Astrocyte of the spinal cord (primary cell): ENCODE results near the gene PLCL1.

Experiments
- DNase-seq: peaks from one replicate; pipeline ENCODE4 v3.0.0; 2011; ENCODE audit warnings: low read depth, low spot score
- H3K4me3 ChIP-seq: 2 replicates; pipeline ENCODE4 v1.5.1; 2011; ENCODE audit warnings: low read depth, mild to moderate bottlenecking, low read length, moderate library complexity
- CTCF ChIP-seq: IDR thresholded peaks from 2 replicates; pipeline ENCODE4 v1.5.1; 2012; ENCODE audit warnings: low read depth, mild to moderate bottlenecking, low read length, inconsistent platforms
- in situ Hi-C: cut with HindIII; loops from 2 replicates; pipeline ENCODE4 v1.10.0; 2017; ENCODE audit warnings: low sequenced_read_pairs

Gene PLCL1

DNA sequence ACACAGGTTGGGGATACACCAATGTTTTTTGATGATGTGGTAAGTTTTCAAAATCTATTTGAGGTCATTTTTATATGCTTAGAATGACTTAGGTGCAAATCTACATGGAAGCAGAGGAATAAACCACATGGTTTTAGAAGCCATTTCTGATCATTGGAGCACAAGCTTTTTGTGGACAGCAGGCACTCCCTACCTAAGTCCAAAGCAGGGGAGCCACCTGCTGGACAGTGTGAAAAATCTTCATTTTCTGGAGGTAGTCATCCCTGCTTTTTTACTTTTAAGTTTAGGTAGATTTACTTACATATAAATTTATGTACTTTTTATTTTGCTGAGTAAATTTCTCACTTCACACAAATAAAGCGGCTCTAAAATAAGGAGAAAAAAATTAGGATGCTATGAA lies 323.2 kb downstream of the PLCL1 start:
- in situ Hi-C loops: no loop called here
- TF ChIP-seq CTCF: peak; percentile 68
- H3K4me3 ChIP-seq: no peak overlapping the region
- peak; percentile 71 for DNase-seq

DNA sequence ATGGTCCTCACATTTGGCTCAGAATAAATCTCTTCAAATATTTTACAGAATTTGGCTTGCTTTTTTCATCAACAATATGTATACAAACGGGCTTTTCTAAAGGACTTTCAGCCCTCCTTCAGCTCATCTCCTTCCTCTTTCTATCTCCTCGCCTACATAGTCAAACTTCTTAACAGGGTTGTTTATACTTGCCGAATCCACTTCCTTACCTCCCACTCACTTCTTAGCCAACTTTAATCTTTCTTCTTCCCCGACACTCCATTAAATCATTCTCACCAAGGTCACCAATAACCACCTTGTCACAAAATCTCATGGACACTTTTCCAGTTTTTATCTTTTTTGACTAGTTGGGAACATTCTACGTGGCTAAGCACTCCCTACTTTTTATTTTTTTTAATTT lies 325.2 kb downstream of the PLCL1 start:
- H3K4me3 ChIP-seq: no peak overlapping the region
- TF ChIP-seq CTCF: no peak
- in situ Hi-C loops: no loop called here
- no peak for DNase-seq

DNA sequence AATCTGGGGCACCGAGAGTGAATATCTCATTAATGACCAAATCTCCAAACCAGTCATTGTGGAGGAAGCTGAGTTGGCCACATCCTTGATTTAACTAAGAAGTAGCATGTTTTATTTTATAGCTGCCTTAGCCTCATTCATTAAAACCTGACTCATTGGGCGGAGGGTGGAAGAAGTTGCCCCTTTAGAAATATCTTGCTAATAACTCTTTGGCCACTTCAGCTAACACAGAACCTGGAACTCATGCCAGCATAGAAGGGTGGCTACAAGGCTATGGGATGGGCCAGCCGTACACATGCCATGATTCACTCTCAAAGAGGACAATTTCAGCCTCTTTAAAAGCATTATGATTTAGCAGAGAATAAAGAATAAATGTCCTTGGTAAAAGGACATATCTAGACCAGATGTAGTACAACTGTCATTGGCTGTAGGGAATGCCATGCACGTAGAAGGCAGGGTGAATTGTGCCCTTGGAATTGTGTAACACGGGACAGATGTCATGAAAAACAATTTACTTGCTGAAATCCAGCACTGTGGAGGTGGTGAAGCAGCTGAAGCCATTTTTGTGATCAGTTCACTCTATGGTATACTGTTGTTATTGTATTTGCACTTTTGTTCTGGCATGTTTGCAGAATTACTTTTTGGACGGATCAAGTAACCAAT lies 330.0 kb downstream of the PLCL1 start:
- DNase-seq: peak; percentile 19
- no peak overlapping the region for H3K4me3 ChIP-seq
- TF ChIP-seq CTCF: no peak
- in situ Hi-C loops: no loop called here

- in situ Hi-C loops: no loop called here
- no peak for DNase-seq
- H3K4me3 ChIP-seq: no peak overlapping the region
- no peak for TF ChIP-seq CTCF
Measured at GRCh38 chr2:198135481-198135934, 331.1 kb downstream of the PLCL1 start.

- no peak for TF ChIP-seq CTCF
- in situ Hi-C loops: no loop called here
- DNase-seq: no peak
- H3K4me3 ChIP-seq: no peak overlapping the region
Measured at GRCh38 chr2:198136142-198136541, 331.7 kb downstream of the PLCL1 start.

- DNase-seq: no peak
- no peak overlapping the region for H3K4me3 ChIP-seq
- no peak for TF ChIP-seq CTCF
- in situ Hi-C loops: no loop called here
Measured at GRCh38 chr2:198137733-198138132, 333.3 kb downstream of the PLCL1 start.
